GM19025 (cell line): ENCODE measurements around the gene ZNF330.
"Not testable (repeated sequence)": the region's sequence is repeated elsewhere in the genome, so short reads cannot be mapped to it uniquely, and the experiment has no call there.

Source experiments
- ATAC-seq: cut with Tn5 transposase; IDR thresholded peaks from one replicate; pipeline ENCODE4 v1.9.1; 2021; ENCODE audit warnings: mild to moderate bottlenecking, low read depth, moderate library complexity; ENCODE audit not compliant: unreplicated experiment

Gene ZNF330

GRCh38 chr4:141220691-141221659, at the start of gene ZNF330:
Gene ZNF330, plus strand, starts transcription at chr4:141220895. Its CDS starts 1,477 bp downstream, at chr4:141222372.
- peak; percentile 88 for ATAC-seq

DNA sequence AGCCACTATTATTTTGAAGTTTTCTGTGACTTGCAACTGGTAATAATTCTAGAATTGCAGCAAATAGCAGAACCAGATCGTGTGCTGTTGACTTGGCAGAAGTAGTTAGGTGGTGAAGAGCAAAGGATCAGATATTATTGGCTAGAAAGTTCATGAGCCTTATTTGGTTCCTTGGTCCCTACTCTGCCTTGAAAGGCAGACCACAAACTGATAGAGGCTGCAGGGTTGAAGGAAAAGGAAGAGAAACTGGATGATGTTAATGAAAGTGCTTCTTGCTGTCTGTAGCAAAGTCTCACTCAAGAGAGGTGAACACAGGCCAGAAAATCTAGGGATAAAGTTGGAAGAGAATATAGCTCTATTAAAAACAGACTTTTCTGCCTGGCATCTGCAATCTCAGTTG, 46.2 kb upstream of the ZNF330 start:
- ATAC-seq = no peak

DNA sequence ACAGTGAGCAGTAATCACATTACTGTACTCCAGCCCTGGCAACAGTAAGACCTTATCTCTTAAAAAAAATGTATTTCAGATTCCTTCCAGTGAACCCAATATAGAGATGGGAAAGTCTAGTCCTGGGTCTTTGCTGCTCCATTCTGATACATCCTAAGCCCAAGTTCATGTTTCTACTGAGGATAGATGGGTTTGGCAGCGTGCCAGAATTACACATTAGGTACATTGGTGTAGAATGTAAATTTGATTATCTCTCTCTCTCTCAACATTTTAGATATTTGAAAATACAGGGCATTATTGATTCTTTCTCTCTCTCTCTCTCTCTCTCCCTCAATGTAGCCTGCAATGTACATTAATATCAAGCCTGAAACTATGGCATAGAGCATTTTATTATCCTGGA, 43.5 kb upstream of the ZNF330 start:
- ATAC-seq = no peak

DNA sequence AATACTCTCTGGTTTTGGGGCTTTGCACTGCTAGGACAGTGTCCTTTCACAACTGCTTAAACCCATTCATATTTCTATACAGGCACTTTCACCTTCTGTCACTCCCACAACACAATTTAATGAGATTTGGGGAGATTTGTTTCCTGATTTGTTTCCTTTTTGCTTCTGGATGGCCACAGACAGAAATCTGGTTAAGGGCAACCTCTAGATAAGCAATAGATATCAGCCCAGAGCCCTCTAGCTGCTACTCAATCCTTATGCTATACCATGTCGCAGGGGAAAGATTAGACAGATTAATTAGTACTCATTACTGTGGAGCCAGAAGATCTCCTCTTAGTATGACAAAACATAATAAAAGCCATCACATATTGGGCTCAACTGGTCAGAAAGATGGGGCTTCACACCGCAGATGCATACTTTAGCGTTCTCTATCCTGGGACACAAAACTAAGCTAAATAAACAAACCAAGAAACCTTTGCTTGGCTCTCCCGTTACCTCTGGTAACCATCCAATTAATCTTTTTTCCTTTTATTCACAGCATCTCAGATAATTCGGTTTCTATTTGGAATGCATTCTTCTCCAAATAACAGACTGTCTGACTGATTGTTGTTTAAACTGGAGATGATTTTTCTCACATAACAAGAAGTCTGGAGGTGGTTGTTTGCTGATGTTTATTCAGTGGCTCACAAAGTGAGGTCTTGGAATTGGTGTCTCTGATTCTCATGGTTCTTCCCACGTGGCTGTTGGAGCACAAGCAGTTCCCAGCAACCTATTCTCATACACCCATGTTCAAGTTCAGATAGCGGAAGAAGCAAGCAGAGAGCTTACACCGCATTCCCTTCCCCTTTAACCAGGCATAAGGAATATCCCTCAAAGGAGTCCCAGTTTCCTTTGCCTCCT, 41.0 kb upstream of the ZNF330 start:
- no peak for ATAC-seq

DNA sequence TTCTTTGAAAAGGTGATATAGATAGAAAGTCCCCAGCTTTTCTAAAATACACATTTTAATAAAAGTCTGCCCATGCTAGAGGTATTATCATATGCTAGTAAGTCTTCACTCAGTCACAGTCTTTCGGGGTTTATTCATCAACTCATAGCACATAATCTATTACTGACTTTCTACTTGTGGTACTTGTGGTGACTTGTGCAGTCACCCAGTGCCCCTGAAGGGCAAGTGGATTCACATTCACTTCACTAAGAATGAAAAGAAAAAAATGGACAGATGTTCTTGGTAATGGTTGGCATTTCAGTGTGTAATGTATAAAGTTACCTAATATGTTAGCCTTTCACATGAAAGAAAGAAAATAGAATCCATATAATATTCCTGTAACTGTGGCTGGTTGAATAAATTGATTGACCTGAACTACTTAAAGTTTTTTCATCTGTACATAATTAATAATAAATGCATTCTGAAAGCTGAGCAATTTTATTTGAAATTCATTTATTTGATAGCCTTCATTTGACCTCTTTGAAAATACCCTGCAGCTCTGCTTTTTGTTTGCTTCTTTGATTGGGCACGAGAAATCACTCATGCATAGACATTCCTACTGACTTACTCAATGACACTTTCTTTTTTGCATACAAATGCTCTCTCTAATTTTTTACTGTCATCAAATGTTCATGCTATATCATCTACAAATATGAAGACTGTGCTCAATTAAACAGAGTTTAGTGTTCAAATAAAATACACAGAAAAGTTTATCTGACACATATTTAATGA, 39.5 kb upstream of the ZNF330 start:
- no peak for ATAC-seq

DNA sequence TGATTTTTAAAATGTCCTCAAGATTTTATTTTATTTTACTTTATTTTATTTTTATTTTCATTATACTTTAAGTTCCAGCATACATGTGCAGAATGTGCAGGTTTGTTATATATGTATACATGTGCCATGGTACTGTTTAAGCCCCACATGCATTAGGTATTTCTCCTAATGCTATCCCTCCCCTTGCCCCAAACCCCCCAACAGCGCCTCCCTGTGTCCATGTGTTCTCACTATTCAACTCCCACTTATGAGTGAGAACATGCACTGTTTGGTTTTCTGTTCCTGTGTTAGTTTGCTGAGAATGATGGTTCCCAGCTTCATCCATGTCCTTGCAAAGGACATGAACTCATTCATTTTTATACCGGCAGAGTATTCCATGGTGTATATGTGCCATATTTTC, 37.2 kb upstream of the ZNF330 start:
- not testable (repeated sequence) for ATAC-seq

- ATAC-seq = no peak
Observed at GRCh38 chr4:141192564-141192963, 28.1 kb upstream of the ZNF330 start.

DNA sequence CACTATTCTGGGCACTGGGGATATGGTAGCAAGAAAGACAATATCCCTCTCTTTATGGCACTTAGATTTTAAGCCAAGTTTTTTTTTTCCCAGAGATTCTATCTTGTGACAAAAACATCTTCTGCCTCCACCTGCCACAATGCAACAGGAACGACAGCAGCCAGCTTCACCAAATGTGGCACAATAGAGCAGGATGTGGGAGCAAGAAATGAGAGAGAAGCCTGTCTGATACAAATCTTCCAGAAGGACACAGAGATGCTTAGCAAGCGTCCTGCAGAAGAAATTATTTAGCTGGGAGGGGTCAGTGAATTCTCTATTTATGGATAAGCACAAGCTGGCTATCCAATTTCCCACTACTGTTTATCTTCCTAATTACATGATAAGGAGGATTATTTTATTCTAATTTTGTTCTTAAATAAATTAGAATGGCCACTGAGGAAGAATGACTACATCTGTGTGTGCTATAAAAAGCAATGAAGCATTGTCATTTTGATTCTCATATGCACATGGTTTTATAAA, 27.1 kb upstream of the ZNF330 start:
- ATAC-seq = no peak

DNA sequence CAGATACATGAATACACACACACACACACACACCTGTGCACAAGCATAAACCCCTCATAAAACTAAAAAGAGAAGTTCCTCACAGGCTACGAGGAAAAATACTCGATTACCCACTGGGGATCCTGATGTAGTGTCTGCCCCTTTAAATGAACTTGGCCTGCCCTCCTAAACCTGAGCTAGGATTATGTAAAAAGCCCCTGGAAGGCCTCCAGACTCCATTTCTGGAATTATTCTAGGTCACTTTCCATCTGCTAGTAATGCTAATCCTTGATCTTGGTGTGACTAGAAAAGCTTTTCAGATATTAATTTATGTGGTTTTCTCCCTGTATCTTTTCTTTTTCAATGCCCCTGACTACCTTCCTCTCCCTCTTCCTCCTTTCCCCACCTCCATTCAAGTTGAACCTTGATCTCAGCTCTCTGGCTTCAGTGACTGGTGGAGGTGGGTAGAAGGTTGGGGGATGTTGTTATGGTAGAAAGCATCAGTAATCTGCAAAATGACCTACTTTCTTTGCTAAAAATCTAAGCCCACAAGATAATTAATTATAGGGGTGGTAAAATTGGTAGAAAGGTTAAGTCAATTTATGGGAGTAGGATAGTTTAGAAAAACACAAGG, 25.5 kb upstream of the ZNF330 start:
- no peak for ATAC-seq

- no peak for ATAC-seq
Observed at GRCh38 chr4:141196227-141196933, 24.3 kb upstream of the ZNF330 start.

DNA sequence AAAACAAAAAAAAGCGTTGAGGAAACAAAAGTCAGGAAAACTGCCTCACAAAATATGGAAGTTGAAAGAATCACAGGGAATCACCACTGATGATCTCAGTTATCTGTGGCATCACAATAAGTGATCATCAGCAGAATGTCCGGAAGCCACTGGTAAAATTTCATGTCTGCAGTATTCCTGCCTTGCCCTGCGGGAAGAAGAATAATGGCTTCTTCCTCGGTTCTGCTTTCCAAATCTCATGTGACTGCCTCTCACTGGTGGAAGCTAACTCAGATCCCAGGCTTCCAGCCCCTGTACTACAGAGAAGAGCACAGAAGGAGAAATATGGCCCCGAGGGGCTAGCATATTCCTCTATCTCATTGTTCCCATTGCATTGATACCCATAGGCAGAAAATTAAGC, 12.7 kb upstream of the ZNF330 start:
- no peak for ATAC-seq

DNA sequence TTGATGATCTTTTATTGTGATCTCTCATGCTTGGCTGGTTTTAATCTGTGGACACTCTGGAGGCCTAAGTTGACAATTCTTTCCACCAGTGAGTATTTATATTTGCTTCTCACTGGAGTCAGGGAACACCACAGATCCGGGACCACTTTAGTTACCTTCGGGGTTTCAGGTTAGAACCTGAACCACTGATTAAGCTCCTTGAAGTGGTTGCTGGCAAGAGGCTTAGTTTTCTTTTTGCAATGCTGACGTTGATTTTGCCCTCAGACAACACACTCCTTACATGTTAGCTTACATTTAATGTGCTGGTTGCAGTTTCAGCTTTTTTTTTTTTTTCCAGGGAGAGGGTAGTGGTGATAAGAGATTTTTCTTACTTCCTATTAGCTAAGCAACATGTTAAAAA, 10.5 kb upstream of the ZNF330 start:
- no peak for ATAC-seq

DNA sequence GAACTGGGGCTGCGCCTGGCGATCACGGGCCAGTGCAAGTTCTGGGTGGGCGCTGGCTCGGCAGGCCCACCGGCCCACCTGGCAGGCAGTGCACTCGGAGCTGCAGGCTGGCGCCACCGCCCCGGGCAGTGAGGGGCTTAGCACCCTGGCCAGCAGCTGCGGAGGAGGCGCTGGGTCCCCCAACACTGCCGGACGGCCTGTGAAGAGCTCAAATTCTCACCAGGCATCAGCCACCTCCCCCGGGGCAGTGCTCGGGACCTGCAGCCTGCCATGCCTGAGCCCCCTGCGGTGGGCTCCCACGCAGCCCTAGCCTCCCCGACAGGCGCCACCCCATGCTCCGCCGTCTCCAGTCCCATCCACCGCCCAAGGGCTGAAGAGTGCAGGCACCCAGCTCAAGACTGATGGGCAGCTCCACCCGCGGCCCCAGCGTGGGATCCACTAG, 7.1 kb upstream of the ZNF330 start:
- no peak for ATAC-seq

DNA sequence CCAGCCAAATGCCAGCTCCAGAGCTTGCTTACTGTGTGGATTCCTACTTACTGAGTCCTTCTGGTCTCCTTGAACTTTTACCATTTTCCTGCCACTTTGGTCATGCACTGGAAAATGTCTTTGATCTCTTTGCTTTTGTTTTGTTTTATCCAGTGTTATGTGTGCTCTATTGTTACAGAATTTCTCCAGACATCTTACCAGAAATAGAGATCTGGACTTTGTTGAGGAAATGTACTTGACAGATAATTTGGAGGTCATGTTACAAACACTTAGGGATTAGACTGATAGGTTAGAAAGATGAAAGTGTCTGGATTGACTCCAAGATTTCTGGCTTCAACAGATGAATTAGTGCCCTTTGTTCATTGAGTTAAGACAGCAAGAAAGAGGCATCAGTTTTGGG, 5.7 kb upstream of the ZNF330 start:
- ATAC-seq = no peak

DNA sequence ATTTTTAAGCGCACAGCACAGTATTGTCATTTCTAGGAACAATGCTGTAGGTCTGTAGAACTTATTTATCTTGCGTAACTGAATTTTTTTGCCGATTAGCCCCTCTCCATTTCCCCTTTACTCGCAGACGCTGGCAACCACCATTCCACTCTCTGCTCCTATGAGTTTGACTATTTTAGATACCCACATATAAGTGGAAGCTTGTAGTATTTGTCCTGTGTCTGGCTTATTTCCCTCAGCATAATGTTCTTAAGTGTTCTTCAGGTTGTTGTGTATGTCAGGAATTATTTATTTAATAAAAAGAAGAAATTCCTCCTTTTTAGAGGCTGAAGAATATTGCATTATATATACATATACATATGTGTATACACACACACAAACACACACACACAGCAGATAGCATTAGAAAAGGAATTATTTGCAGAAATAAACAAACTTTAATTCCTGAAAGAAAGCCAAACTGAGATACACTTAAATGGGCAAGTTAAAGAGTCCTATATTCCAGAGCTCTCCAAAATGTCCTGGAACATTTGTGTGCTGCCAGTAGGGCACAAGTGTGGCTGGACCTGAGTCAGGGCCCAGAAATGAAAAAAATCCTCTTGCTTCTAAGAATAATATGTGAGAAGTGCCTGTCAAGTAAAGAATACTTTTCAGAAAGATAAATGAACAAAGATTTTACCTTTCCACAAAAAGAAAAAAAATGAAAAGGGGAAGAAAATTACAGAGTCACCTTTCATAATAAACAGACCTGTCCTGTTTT, 4.5 kb upstream of the ZNF330 start:
- no peak for ATAC-seq

GRCh38 chr4:141220271-141220670, 424 bp upstream of the ZNF330 start:
- ATAC-seq = peak; percentile 7

GRCh38 chr4:141223418-141223817, 2.7 kb downstream of the ZNF330 start:
- ATAC-seq = no peak

- not testable (repeated sequence) for ATAC-seq
Observed at GRCh38 chr4:141227280-141227679, 6.6 kb downstream of the ZNF330 start.
